Measurements from ENCODE around the gene ATOH7.
"Not testable (repeated sequence)": the region's sequence is repeated elsewhere in the genome, so short reads cannot be mapped to it uniquely, and the experiment has no call there.

The ATOH7 gene

GRCh38 chr10:68231817-68232251 is at the start of gene ATOH7:
Gene ATOH7, minus strand, starts transcription at chr10:68232113. Its CDS starts 436 bp downstream, at chr10:68231677.
- no peak for DNase-seq

- DNase-seq, result no peak
Measured at GRCh38 chr10:68280758-68281157, 48.8 kb upstream of the ATOH7 start.

- not testable (repeated sequence) for DNase-seq
Measured at GRCh38 chr10:68278906-68279753, 47.2 kb upstream of the ATOH7 start.

- DNase-seq, result not testable (repeated sequence)
Measured at GRCh38 chr10:68277814-68278213, 45.9 kb upstream of the ATOH7 start.

GRCh38 chr10:68276224-68276623 is 44.3 kb upstream of the ATOH7 start:
- DNase-seq, result no peak

GRCh38 chr10:68275600-68276126 is 43.8 kb upstream of the ATOH7 start:
- no peak for DNase-seq

- DNase-seq, result no peak
Measured at GRCh38 chr10:68272833-68273232, 40.9 kb upstream of the ATOH7 start.

- no peak for DNase-seq
Measured at GRCh38 chr10:68271196-68271882, 39.4 kb upstream of the ATOH7 start.

GRCh38 chr10:68269562-68270290 is 37.8 kb upstream of the ATOH7 start:
- DNase-seq, result no peak

GRCh38 chr10:68261132-68261856 is 29.4 kb upstream of the ATOH7 start:
- DNase-seq, result no peak

GRCh38 chr10:68253346-68253745 is 21.4 kb upstream of the ATOH7 start:
- no peak for DNase-seq

GRCh38 chr10:68251625-68252495 is 19.9 kb upstream of the ATOH7 start:
- no peak for DNase-seq

GRCh38 chr10:68251151-68251550 is 19.2 kb upstream of the ATOH7 start:
- DNase-seq, result no peak

- no peak for DNase-seq
Measured at GRCh38 chr10:68249297-68249696, 17.4 kb upstream of the ATOH7 start.

GRCh38 chr10:68247931-68248330 is 16.0 kb upstream of the ATOH7 start:
- no peak for DNase-seq

- not testable (repeated sequence) for DNase-seq
Measured at GRCh38 chr10:68246397-68246796, 14.5 kb upstream of the ATOH7 start.

GRCh38 chr10:68242051-68242450 is 10.1 kb upstream of the ATOH7 start:
- DNase-seq, result peak; percentile 55

- no peak for DNase-seq
Measured at GRCh38 chr10:68239596-68240150, 7.8 kb upstream of the ATOH7 start.

GRCh38 chr10:68239069-68239468 is 7.2 kb upstream of the ATOH7 start:
- DNase-seq, result no peak

GRCh38 chr10:68238371-68238770 is 6.5 kb upstream of the ATOH7 start:
- DNase-seq, result no peak

GRCh38 chr10:68237173-68237572 is 5.3 kb upstream of the ATOH7 start:
- DNase-seq, result no peak
